HepG2 (cell line): Measurements from ENCODE around the gene TAF6. TPM values are rescaled to one million over a fixed set of nuclear protein-coding genes. Genes with fewer than 3 reads are reported as not detected.

ENCODE experiments used
- ADNP ChIP-seq: sonication (generic); formaldehyde crosslinking; IDR thresholded peaks from 2 replicates; pipeline ENCODE4 v1.4.0; 2020; ENCODE audit warnings: missing genetic modification reagents
- BCL6 ChIP-seq: IDR thresholded peaks from 2 replicates; pipeline ENCODE4 v1.6.1; 2016; ENCODE audit warnings: missing genetic modification reagents, missing compliant biosample characterization
- FOXK1 ChIP-seq: sonication (generic); formaldehyde crosslinking; IDR thresholded peaks from 2 replicates; pipeline ENCODE4 v1.4.0; 2020; ENCODE audit warnings: low read depth, missing genetic modification reagents, borderline replicate concordance
- HDAC1 ChIP-seq: sonication (generic); formaldehyde crosslinking; IDR thresholded peaks from 2 replicates; pipeline ENCODE4 v1.5.1; 2020; ENCODE audit warnings: mild to moderate bottlenecking, missing genetic modification reagents
- MAX ChIP-seq: IDR thresholded peaks from 2 replicates; pipeline ENCODE4 v1.6.1; 2012; ENCODE audit warnings: inconsistent platforms
- MIXL1 ChIP-seq: IDR thresholded peaks from 2 replicates; pipeline ENCODE4 v1.6.1; 2016
- MTA1 ChIP-seq: sonication (generic); formaldehyde crosslinking; IDR thresholded peaks from 2 replicates; pipeline ENCODE4 v1.4.0; 2020; ENCODE audit warnings: missing genetic modification reagents, mild to moderate bottlenecking, borderline replicate concordance
- NKX3-1 ChIP-seq: sonication (generic); formaldehyde crosslinking; IDR thresholded peaks from 2 replicates; pipeline ENCODE4 v1.5.0; 2020; ENCODE audit warnings: missing genetic modification reagents
- PAX8 ChIP-seq: sonication (generic); formaldehyde crosslinking; IDR thresholded peaks from 2 replicates; pipeline ENCODE4 v1.8.0; 2022; ENCODE audit warnings: mild to moderate bottlenecking, missing genetic modification reagents, borderline replicate concordance
- RBAK ChIP-seq: sonication (generic); formaldehyde crosslinking; IDR thresholded peaks from 2 replicates; pipeline ENCODE4 v1.5.1; 2020; ENCODE audit warnings: mild to moderate bottlenecking, missing genetic modification reagents
- SIN3A ChIP-seq: IDR thresholded peaks from 2 replicates; pipeline ENCODE4 v1.6.1; 2011; ENCODE audit warnings: low read depth, mild to moderate bottlenecking, control low read depth, low read length, borderline replicate concordance
- SMAD1 ChIP-seq: sonication (generic); formaldehyde crosslinking; IDR thresholded peaks from 2 replicates; pipeline ENCODE4 v1.4.0; 2020; ENCODE audit warnings: missing genetic modification reagents, low read depth, mild to moderate bottlenecking, borderline replicate concordance
- SYNCRIP ChIP-seq: fragments of 200-400 bp; formaldehyde crosslinking; IDR thresholded peaks from 2 replicates; pipeline ENCODE4 v1.6.1; 2018; ENCODE audit warnings: mild to moderate bottlenecking, low read depth, low read length; ENCODE audit not compliant: insufficient read depth
- TAF1 ChIP-seq: sonication (generic); formaldehyde crosslinking; IDR thresholded peaks from 2 replicates; pipeline ENCODE4 v1.4.0; 2020; ENCODE audit warnings: missing genetic modification reagents
- U2AF1 ChIP-seq: fragments of 200-400 bp; formaldehyde crosslinking; optimal IDR thresholded peaks from 2 replicates; pipeline ENCODE3; 2017; ENCODE audit warnings: mild to moderate bottlenecking, low read depth, low read length
- U2AF2 ChIP-seq: fragments of 200-400 bp; formaldehyde crosslinking; IDR thresholded peaks from 2 replicates; pipeline ENCODE4 v1.6.1; 2017; ENCODE audit warnings: low read depth, mild to moderate bottlenecking, low read length
- ZNF264 ChIP-seq: sonication (generic); formaldehyde crosslinking; IDR thresholded peaks from 2 replicates; pipeline ENCODE4 v1.4.0; 2020; ENCODE audit warnings: missing genetic modification reagents
- ZNF530 ChIP-seq: sonication (generic); formaldehyde crosslinking; IDR thresholded peaks from 2 replicates; pipeline ENCODE4 v1.5.0; 2020; ENCODE audit warnings: low read depth, mild to moderate bottlenecking, missing genetic modification reagents
- ZNF556 ChIP-seq: sonication (generic); formaldehyde crosslinking; IDR thresholded peaks from 2 replicates; pipeline ENCODE4 v1.4.0; 2020; ENCODE audit warnings: mild to moderate bottlenecking, missing genetic modification reagents, borderline replicate concordance
- ZNF737 ChIP-seq: sonication (generic); formaldehyde crosslinking; IDR thresholded peaks from 2 replicates; pipeline ENCODE4 v1.5.0; 2020; ENCODE audit warnings: missing genetic modification reagents, mild to moderate bottlenecking, borderline replicate concordance
- ZNF766 ChIP-seq: sonication (generic); formaldehyde crosslinking; IDR thresholded peaks from 2 replicates; pipeline ENCODE4 v1.5.0; 2020; ENCODE audit warnings: missing genetic modification reagents, borderline replicate concordance
- ZSCAN20 ChIP-seq: sonication (generic); formaldehyde crosslinking; IDR thresholded peaks from 2 replicates; pipeline ENCODE4 v1.4.0; 2020; ENCODE audit warnings: missing genetic modification reagents, mild to moderate bottlenecking, borderline replicate concordance
- polyA plus RNA-seq, 8 experiments: library from polyadenylated mRNA; depleted of rRNA in 3 of 8; stranded (reverse) in 7 of 8; unstranded in 1 of 8; fragments of >200 nt; fragmentation: Illumina TruSeq in 4 of 8; extraction: Trizol in 4 of 8; gene quantifications; 2 replicates each; pipeline versions ENCODE4 v1.2.1 to v1.2.3, GENCODE V29; 2011 to 2016; ENCODE audit warnings: low read depth in 4 of 8, missing spikeins in 1 of 8, mixed read lengths in 1 of 8; ENCODE audit not compliant: insufficient read depth in 1 of 8
- total RNA-seq, 5 experiments: library from RNA; depleted of rRNA; stranded (reverse); fragments of >200 nt; fragmentation: Illumina TruSeq; extraction: Trizol; gene quantifications; 2 replicates each; pipeline ENCODE4 v1.2.3, GENCODE V29; 2016; ENCODE audit warnings: low read depth in 1 of 5
- TF ChIP-seq, protein P1 (sequence below): sonication (generic); formaldehyde crosslinking; IDR thresholded peaks from 2 replicates; pipeline ENCODE4 v1.5.1; 2020; ENCODE audit warnings: mild to moderate bottlenecking, missing genetic modification reagents, moderate library complexity
- TF ChIP-seq, protein P2 (sequence below): sonication (generic); formaldehyde crosslinking; IDR thresholded peaks from 2 replicates; pipeline ENCODE4 v1.4.0; 2020; ENCODE audit warnings: missing genetic modification reagents

TAF6 gene
- total and polyA plus RNA-seq, 2 of the 13 experiments (the other 11 are each of a cell fraction or from before 2014, with no cell fraction given) = 12.9 to 18.8 TPM

GRCh38 chr7:100148559-100149328 lies 29.6 kb upstream of the TAF6 start, which contains the start of gene LAMTOR4 (continued):
- no peak for TF ChIP-seq SMAD1
- peak; percentile 54; the same call in 1 of the 2 replicates for TF ChIP-seq ZNF556
- TF ChIP-seq, protein P1, sequence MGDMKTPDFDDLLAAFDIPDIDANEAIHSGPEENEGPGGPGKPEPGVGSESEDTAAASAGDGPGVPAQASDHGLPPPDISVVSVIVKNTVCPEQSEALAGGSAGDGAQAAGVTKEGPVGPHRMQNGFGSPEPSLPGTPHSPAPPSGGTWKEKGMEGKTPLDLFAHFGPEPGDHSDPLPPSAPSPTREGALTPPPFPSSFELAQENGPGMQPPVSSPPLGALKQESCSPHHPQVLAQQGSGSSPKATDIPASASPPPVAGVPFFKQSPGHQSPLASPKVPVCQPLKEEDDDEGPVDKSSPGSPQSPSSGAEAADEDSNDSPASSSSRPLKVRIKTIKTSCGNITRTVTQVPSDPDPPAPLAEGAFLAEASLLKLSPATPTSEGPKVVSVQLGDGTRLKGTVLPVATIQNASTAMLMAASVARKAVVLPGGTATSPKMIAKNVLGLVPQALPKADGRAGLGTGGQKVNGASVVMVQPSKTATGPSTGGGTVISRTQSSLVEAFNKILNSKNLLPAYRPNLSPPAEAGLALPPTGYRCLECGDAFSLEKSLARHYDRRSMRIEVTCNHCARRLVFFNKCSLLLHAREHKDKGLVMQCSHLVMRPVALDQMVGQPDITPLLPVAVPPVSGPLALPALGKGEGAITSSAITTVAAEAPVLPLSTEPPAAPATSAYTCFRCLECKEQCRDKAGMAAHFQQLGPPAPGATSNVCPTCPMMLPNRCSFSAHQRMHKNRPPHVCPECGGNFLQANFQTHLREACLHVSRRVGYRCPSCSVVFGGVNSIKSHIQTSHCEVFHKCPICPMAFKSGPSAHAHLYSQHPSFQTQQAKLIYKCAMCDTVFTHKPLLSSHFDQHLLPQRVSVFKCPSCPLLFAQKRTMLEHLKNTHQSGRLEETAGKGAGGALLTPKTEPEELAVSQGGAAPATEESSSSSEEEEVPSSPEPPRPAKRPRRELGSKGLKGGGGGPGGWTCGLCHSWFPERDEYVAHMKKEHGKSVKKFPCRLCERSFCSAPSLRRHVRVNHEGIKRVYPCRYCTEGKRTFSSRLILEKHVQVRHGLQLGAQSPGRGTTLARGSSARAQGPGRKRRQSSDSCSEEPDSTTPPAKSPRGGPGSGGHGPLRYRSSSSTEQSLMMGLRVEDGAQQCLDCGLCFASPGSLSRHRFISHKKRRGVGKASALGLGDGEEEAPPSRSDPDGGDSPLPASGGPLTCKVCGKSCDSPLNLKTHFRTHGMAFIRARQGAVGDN = peak; percentile 87
- no peak; the same call in 1 of the 2 replicates for TF ChIP-seq HDAC1 (CRISPR knock-in tag)
- no peak for TF ChIP-seq PAX8 (CRISPR knock-in tag)
- TF ChIP-seq BCL6 (CRISPR knock-in tag) = peak; percentile 26
- TF ChIP-seq U2AF2 = no peak
- TF ChIP-seq SIN3A = peak; percentile 69; the same call in 1 of the 2 replicates
- no peak for TF ChIP-seq NKX3-1
- TF ChIP-seq MIXL1 = peak; percentile 42; the same call in 1 of the 2 replicates
- no peak for TF ChIP-seq ZSCAN20 (CRISPR knock-in tag)
- no peak for TF ChIP-seq ZNF766
- TF ChIP-seq MAX = peak; percentile 57; the same call in 1 of the 2 replicates
- 0 out of 2 replicates have a peak, but pooled peaks have one; percentile 31 for TF ChIP-seq ZNF264 (CRISPR knock-in tag)
- no peak for TF ChIP-seq ADNP
- no peak for TF ChIP-seq U2AF1
- TF ChIP-seq ZNF737 (CRISPR knock-in tag) = no peak
- TF ChIP-seq TAF1 (CRISPR knock-in tag) = peak; percentile 72
- no peak for TF ChIP-seq RBAK (CRISPR knock-in tag)
- TF ChIP-seq, protein P2, sequence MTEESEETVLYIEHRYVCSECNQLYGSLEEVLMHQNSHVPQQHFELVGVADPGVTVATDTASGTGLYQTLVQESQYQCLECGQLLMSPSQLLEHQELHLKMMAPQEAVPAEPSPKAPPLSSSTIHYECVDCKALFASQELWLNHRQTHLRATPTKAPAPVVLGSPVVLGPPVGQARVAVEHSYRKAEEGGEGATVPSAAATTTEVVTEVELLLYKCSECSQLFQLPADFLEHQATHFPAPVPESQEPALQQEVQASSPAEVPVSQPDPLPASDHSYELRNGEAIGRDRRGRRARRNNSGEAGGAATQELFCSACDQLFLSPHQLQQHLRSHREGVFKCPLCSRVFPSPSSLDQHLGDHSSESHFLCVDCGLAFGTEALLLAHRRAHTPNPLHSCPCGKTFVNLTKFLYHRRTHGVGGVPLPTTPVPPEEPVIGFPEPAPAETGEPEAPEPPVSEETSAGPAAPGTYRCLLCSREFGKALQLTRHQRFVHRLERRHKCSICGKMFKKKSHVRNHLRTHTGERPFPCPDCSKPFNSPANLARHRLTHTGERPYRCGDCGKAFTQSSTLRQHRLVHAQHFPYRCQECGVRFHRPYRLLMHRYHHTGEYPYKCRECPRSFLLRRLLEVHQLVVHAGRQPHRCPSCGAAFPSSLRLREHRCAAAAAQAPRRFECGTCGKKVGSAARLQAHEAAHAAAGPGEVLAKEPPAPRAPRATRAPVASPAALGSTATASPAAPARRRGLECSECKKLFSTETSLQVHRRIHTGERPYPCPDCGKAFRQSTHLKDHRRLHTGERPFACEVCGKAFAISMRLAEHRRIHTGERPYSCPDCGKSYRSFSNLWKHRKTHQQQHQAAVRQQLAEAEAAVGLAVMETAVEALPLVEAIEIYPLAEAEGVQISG = peak; percentile 57; the same call in 1 of the 2 replicates
- no peak; the same call in 1 of the 2 replicates for TF ChIP-seq FOXK1 (CRISPR knock-in tag)
- no peak for TF ChIP-seq SYNCRIP
- TF ChIP-seq MTA1 (CRISPR knock-in tag) = 0 out of 2 replicates have a peak, but pooled peaks have one; percentile 24
- TF ChIP-seq ZNF530 (CRISPR knock-in tag) = no peak
